Smooth muscle cell (in vitro differentiated cells): ENCODE results near the gene SEMA3B. TPM values are rescaled to one million over a fixed set of nuclear protein-coding genes. Genes with fewer than 3 reads are reported as not detected.

ENCODE experiments used
- DNase-seq: peaks from one replicate; lab custom pipeline; 2025; ENCODE audit not compliant: unreplicated experiment; lab: John Stamatoyannopoulos, UW
- H2AFZ ChIP-seq: fragments of 200-600 bp; sonication (generic); 2 replicates; pipeline ENCODE4 v1.6.0; 2016; ENCODE audit warnings: antibody characterized with exemption, low read depth, mild to moderate bottlenecking
- H3F3A ChIP-seq: fragments of 200-600 bp; sonication (generic); 2 replicates; pipeline ENCODE4 v1.6.0; 2017; ENCODE audit warnings: antibody characterized with exemption, low read depth
- H3K27ac ChIP-seq: fragments of 200-600 bp; sonication (generic); 2 replicates; pipeline ENCODE4 v1.5.1; 2016; ENCODE audit warnings: low read depth, mild to moderate bottlenecking
- H3K27me3 ChIP-seq: fragments of 200-600 bp; sonication (generic); 2 replicates; pipeline ENCODE4 v1.6.1; 2016; ENCODE audit warnings: low read depth, mild to moderate bottlenecking
- H3K36me3 ChIP-seq: fragments of 200-600 bp; sonication (generic); 2 replicates; pipeline ENCODE4 v1.5.1; 2016; ENCODE audit warnings: low read depth
- H3K4me1 ChIP-seq: fragments of 200-600 bp; sonication (generic); 2 replicates; pipeline ENCODE4 v1.5.1; 2016; ENCODE audit warnings: low read depth
- H3K4me2 ChIP-seq: fragments of 200-600 bp; sonication (generic); 2 replicates; pipeline ENCODE4 v1.6.0; 2016; ENCODE audit warnings: mild to moderate bottlenecking
- H3K4me3 ChIP-seq: fragments of 200-600 bp; sonication (generic); 2 replicates; pipeline ENCODE4 v1.5.1; 2016; ENCODE audit warnings: mild to moderate bottlenecking
- H3K79me2 ChIP-seq: fragments of 200-600 bp; sonication (generic); 2 replicates; pipeline ENCODE4 v1.6.0; 2016; ENCODE audit warnings: low read depth, mild to moderate bottlenecking
- H3K9ac ChIP-seq: fragments of 200-600 bp; sonication (generic); 2 replicates; pipeline ENCODE4 v1.6.0; 2016; ENCODE audit warnings: low read depth
- H3K9me3 ChIP-seq: fragments of 200-600 bp; sonication (generic); replicated peaks from 2 replicates; pipeline ENCODE4 v1.5.1; 2016; ENCODE audit warnings: low read depth
- H4K20me1 ChIP-seq: fragments of 200-600 bp; sonication (generic); 2 replicates; pipeline ENCODE4 v1.6.0; 2016; ENCODE audit warnings: low read depth
- CTCF ChIP-seq: fragments of 200-600 bp; sonication (generic); IDR thresholded peaks from 2 replicates; pipeline ENCODE4 v1.5.1; 2017; ENCODE audit warnings: borderline replicate concordance, mild to moderate bottlenecking, antibody characterized with exemption; ENCODE audit not compliant: insufficient read depth, poor library complexity, severe bottlenecking
- WGBS: methylation state at CpG from one replicate; pipeline ENCODE4 v1.1.7; 2016; ENCODE audit warnings: low lambda C conversion rate; 5-methylcytosine and 5-hydroxymethylcytosine counted together
- polyA plus RNA-seq: library from polyadenylated mRNA; unstranded; fragments of >200 nt; fragmentation: Nextera tagmentation; extraction: Ambion mirVana; gene quantifications from 2 replicates; pipeline ENCODE4 v1.2.1, GENCODE V29; 2016
- total RNA-seq: library from RNA; depleted of rRNA; stranded (reverse); fragments of >200 nt; gene quantifications from 2 replicates; pipeline ENCODE4 v1.2.3, GENCODE V29; 2014

Gene SEMA3B
- total and polyA plus RNA-seq, 2 experiments from 2014 or later = 26.3 to 48.3 TPM

DNA sequence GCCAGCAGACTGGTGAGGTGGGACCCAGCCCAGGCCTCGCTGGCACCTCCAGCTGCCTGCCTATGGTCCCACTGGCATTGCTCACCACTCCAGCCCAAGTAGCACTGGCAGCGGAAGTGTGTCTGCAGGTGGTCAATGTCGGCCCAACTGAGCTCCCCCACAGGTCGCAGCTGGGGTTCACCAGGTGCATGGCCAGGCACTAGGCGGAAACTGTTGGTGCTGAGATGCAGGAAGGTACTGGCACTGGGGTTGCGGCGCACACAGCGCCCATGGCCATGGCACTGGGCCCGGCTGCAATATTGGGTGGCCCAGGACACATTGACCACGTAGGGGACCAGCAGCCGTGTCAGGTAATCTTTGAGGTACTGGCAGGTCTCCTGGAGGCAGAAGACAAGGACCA is 49.2 kb downstream of the SEMA3B start:
- Histone ChIP-seq H3K9me3 (no peaks in the 10 kb centered on the region), H3K4me3 (no peak overlapping the region), H3K79me2 (peaks cover 20% of the 10 kb centered on the region), H3K27ac (peak overlapping the region; percentile 75), H3K4me1 (peaks cover 17% of the 10 kb centered on the region), H3K27me3 (no peaks in the 10 kb centered on the region), H3K4me2 (no peak overlapping the region), H3K36me3 (no peaks in the 10 kb centered on the region), H2AFZ (no peak overlapping the region), H3F3A (peaks cover 2% of the 10 kb centered on the region), H4K20me1 (peaks cover 24% of the 10 kb centered on the region), H3K9ac (no peak overlapping the region)
- 98% methylated on average over 11 of the region's 11 CpGs for WGBS
- DNase-seq = no peak
- TF ChIP-seq CTCF = no peak

- Histone ChIP-seq H3K36me3 (no peaks in the 10 kb centered on the region), H4K20me1 (peaks cover 24% of the 10 kb centered on the region)
Observed at GRCh38 chr3:50318615-50319014, 49.7 kb downstream of the SEMA3B start.

GRCh38 chr3:50319181-50319893 is 50.4 kb downstream of the SEMA3B start:
- Histone ChIP-seq H4K20me1 (peaks cover 18% of the 10 kb centered on the region), H3K27ac (no peak overlapping the region), H3K36me3 (no peaks in the 10 kb centered on the region), H3K9me3 (no peaks in the 10 kb centered on the region), H2AFZ (no peak overlapping the region), H3K4me2 (peak overlapping the region; percentile 88), H3K79me2 (peaks cover 20% of the 10 kb centered on the region), H3K27me3 (no peaks in the 10 kb centered on the region), H3K4me1 (peaks cover 17% of the 10 kb centered on the region), H3K9ac (no peak overlapping the region), H3F3A (peaks cover 6% of the 10 kb centered on the region), H3K4me3 (no peak overlapping the region)
- WGBS = 98% methylated on average over 16 of the region's 16 CpGs
- no peak for TF ChIP-seq CTCF
- DNase-seq = no peak

More at GRCh38 chr3:50318615-50319014, 49.7 kb downstream of the SEMA3B start:
- Histone ChIP-seq H3K27ac (no peak overlapping the region), H3F3A (peaks cover 6% of the 10 kb centered on the region), H3K4me1 (peaks cover 17% of the 10 kb centered on the region), H3K9ac (no peak overlapping the region), H3K79me2 (peaks cover 20% of the 10 kb centered on the region), H3K4me2 (no peak overlapping the region), H3K27me3 (no peaks in the 10 kb centered on the region), H3K9me3 (no peaks in the 10 kb centered on the region), H3K4me3 (no peak overlapping the region), H2AFZ (no peak overlapping the region)
- no peak for DNase-seq
- WGBS = 96% methylated on average over 10 of the region's 10 CpGs
- TF ChIP-seq CTCF = no peak
